Activated gamma-delta T cell treated with Interleukin-2 at 50 U/mL for 16 hours (primary cell): ENCODE results near the gene MXRA8.
A peak's percentile ranks its signal among the peaks of the same experiment; 100 is the strongest.

Experiments used
- DNase-seq: peaks from one replicate; pipeline ENCODE4 v3.0.0-alpha.2; 2020

Gene MXRA8

DNA sequence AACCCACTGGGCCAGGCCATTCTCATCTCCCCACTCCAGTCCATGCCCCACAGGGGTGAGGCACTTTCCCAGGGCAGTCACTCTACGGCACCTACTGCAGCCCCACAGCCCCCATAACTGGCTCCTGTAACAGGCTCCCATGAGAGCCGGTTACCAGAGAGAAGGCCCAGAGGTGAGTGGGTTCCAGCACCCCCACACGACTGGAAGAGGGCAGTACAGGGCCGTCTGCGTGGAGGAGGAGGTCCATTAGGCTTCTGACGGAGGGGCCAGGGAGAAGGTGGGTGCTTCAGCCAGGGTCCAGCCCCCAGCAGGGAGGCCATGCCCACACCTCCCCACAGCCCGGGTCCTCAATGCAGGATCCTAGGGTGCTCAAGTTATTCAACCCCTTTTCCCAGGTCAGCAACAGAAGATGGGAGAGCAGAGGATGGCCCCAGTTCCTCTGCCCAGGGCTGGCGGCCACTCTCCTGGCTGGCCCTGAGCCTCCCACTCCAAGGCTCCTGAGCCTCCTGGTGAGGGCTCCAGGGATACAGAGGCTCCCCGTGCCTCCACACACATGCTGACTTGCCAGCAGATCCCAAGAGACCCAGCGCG lies 52.2 kb downstream of the MXRA8 start:
- no peak for DNase-seq

DNA sequence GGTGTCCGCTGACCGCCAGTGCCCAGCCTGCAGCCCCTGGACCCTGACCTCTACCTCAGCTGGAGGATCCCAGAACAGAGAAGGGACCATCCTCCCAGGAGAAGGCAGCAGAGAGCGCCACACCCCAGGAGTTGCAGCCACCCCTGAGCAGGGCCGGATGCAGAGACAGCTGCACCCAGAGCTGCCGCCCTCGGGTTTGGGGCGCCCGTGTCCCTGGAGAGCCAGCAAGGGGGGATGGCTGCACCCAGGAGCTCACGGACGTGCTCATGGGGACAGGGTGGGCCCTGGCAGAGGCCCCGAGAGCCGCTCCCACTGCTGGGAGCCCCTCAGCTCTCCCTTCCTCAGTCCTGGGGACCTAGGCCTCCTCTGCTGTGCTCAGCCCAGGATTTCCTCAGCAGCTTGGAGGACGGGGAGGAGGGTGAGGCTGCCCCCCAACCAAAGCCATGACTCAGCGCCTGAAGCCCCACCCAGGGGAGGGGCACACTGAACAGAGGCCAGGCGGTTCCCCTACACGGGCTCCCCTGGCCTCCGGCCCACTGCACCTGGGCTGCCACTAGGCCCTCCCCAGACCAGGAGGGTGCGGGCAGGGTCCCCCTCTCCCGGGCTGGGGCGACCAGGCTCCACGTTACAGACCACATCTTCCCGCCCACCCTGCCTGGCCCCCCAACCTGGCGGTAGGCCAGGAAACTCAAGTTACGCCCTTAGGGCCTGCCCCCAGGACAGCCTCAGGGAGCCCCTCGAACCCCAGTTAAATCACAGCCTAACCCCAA lies 52.9 kb downstream of the MXRA8 start:
- DNase-seq = peak; percentile 83

DNA sequence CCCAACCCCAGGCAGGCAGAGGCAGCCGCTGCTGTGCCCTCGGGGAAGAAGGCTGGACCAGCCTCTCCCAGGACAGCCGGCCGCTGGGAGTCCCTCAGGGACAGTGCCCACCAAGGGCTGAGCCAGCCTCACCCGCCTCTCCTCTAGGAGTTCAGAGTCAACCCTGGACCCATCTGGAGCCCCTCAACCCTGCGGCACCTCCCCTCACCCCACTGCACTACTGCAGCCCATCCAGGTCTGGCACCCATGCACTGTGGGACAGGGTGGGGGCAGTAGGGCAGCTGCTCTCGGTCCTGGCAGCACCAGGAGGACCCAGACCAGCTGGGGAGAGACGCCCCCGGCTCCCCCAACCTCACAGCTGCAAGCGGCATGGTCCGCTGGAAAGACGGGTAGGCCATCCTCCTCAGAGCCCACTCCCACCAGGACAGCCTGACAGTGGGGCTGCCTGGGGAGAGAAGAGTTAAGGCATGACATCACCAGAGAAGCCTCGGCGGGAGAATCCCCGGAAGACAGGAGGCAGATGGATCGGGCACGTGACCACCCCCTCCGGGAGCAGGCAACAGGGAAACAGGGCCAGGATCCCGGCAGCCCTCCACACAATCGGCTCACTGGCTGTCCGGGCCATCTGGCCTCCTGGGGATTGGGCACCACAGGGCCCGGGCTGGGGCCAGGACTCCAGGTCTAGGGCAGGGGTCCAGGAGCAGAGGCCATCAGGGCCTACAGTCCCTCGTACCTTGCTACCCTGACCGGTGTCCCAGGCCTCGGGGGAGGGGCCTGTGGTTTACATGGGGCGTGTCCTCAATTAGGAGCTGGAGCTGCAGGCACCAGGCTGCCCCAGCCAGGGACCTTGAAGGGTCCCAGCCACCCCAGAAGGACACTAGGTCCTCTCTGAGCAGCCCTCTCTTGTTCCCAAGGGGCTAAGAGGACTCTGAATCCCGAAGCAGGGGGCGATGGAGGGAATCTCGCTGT lies 53.7 kb downstream of the MXRA8 start:
- DNase-seq = no peak

DNA sequence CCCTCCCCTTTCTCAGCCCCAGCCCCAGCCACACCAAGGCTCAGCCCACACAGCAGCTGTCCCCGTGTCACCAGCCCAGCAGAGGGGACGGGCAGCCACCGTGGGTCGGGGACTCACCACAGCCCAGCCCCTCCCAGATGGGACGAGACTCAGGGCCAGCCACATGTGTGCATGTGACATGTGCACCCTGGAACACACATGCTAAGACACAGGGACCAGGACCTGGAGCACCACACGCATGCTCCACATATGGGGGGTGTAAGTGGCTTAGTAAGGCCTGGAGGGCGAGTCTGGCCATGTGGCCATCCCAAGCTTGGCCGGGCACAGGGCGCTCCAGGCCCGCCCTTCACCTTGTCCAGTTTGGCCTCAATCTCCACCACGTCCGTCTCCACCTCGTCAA lies 54.6 kb downstream of the MXRA8 start:
- DNase-seq = no peak

DNA sequence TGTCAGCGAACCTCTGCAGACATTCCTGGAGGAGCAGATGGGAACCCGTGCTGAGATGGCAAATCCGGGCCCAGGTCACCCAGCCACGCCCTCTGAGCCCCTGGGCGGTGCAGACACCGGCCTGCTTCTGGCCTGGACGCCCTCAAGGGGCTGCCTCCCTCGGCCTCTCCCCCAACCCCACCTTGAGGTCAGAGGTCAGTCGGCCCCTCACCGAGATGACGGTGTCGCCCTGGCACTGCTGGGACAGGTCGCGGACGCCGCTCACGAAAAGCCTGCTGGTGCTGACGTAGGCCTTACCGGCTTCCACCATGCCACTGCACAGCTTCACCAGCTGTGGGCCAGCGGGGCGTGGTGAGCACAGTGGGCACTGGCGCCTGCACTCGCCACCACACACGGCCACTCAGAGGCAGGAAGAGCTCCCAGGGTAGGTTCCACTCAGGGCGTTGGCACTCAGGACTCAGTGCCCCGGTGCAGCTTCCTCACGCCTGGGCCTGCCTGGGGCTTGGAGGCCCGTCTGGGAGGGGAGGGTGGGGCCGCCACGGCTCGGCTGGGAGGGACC lies 55.3 kb downstream of the MXRA8 start:
- no peak for DNase-seq
